NCI-H2227 treated with DMSO at 0.1 percent for 48 hours (cell line): ENCODE results near the gene FAM217A.

Source experiments
- DNase-seq: peaks from one replicate; lab custom pipeline; 2025; lab: John Stamatoyannopoulos, UW

The FAM217A gene

GRCh38 chr6:4084444-4085331 is 5.8 kb upstream of the FAM217A start:
- peak; percentile 90 for DNase-seq

- no peak for DNase-seq
Observed at GRCh38 chr6:4074478-4075235, 4.3 kb downstream of the FAM217A start.

- no peak for DNase-seq
Observed at GRCh38 chr6:4071330-4071729, 7.6 kb downstream of the FAM217A start.

- no peak for DNase-seq
Observed at GRCh38 chr6:4069199-4069598, 9.7 kb downstream of the FAM217A start.

GRCh38 chr6:4067673-4068072 is 11.3 kb downstream of the FAM217A start:
- DNase-seq: no peak

- DNase-seq: no peak
Observed at GRCh38 chr6:4066029-4066755, 12.7 kb downstream of the FAM217A start.

- no peak for DNase-seq
Observed at GRCh38 chr6:4059115-4059777, 19.7 kb downstream of the FAM217A start.

GRCh38 chr6:4057036-4057435 is 21.9 kb downstream of the FAM217A start:
- DNase-seq: no peak

- peak; percentile 25 for DNase-seq
Observed at GRCh38 chr6:4055420-4056041, 23.4 kb downstream of the FAM217A start.

GRCh38 chr6:4049246-4049645 is 29.7 kb downstream of the FAM217A start:
- DNase-seq: no peak

GRCh38 chr6:4041480-4041879 is 37.5 kb downstream of the FAM217A start:
- no peak for DNase-seq

- no peak for DNase-seq
Observed at GRCh38 chr6:4039348-4039747, 39.6 kb downstream of the FAM217A start.

GRCh38 chr6:4036581-4036980 is 42.4 kb downstream of the FAM217A start:
- no peak for DNase-seq

GRCh38 chr6:4032475-4032874 is 46.5 kb downstream of the FAM217A start:
- DNase-seq: no peak

- DNase-seq: no peak
Observed at GRCh38 chr6:4031442-4031841, 47.5 kb downstream of the FAM217A start.

- no peak for DNase-seq
Observed at GRCh38 chr6:4030669-4031068, 48.3 kb downstream of the FAM217A start.

- no peak for DNase-seq
Observed at GRCh38 chr6:4029687-4030086, 49.2 kb downstream of the FAM217A start.

- DNase-seq: no peak
Observed at GRCh38 chr6:4028051-4028450, 50.9 kb downstream of the FAM217A start.

GRCh38 chr6:4025681-4026080 is 53.3 kb downstream of the FAM217A start:
- no peak for DNase-seq

GRCh38 chr6:4023240-4023639 is 55.7 kb downstream of the FAM217A start:
- no peak for DNase-seq

GRCh38 chr6:4021854-4022695 is 56.9 kb downstream of the FAM217A start:
- no peak for DNase-seq
